GM18873 (cell line): ENCODE results near the gene GGTLC1.

Experiments
- ATAC-seq: cut with Tn5 transposase; IDR thresholded peaks from one replicate; pipeline ENCODE4 v1.9.1; 2021; ENCODE audit warnings: mild to moderate bottlenecking, moderate library complexity, moderate number of reproducible peaks; ENCODE audit not compliant: unreplicated experiment, low FRiP score

The GGTLC1 gene

GRCh38 chr20:23988561-23988960 is at the start of gene GGTLC1:
Gene GGTLC1 (minus strand): TSS chr20:23988779. CDS start chr20:23986611, 2,168 bp downstream.
- no peak for ATAC-seq

- ATAC-seq: no peak
Observed at GRCh38 chr20:24034820-24035219, 46.2 kb upstream of the GGTLC1 start.

- no peak for ATAC-seq
Observed at GRCh38 chr20:24033565-24033964, 45.0 kb upstream of the GGTLC1 start.

- ATAC-seq: no peak
Observed at GRCh38 chr20:24033151-24033550, 44.6 kb upstream of the GGTLC1 start.

- ATAC-seq: no peak
Observed at GRCh38 chr20:24032400-24032898, 43.9 kb upstream of the GGTLC1 start.

GRCh38 chr20:24027229-24027628 is 38.6 kb upstream of the GGTLC1 start:
- peak; percentile 88 for ATAC-seq

GRCh38 chr20:24022621-24023180 is 34.1 kb upstream of the GGTLC1 start:
- no peak for ATAC-seq

- no peak for ATAC-seq
Observed at GRCh38 chr20:24018796-24019195, 30.2 kb upstream of the GGTLC1 start.

- ATAC-seq: no peak
Observed at GRCh38 chr20:24017458-24017755, 28.8 kb upstream of the GGTLC1 start.

- no peak for ATAC-seq
Observed at GRCh38 chr20:24016607-24017457, 28.3 kb upstream of the GGTLC1 start.

- no peak for ATAC-seq
Observed at GRCh38 chr20:24013953-24014352, 25.4 kb upstream of the GGTLC1 start.

- ATAC-seq: no peak
Observed at GRCh38 chr20:24011282-24011681, 22.7 kb upstream of the GGTLC1 start.

GRCh38 chr20:24007758-24008157 is 19.2 kb upstream of the GGTLC1 start:
- ATAC-seq: no peak

- no peak for ATAC-seq
Observed at GRCh38 chr20:24007073-24007595, 18.6 kb upstream of the GGTLC1 start.

- no peak for ATAC-seq
Observed at GRCh38 chr20:24006626-24007025, 18.0 kb upstream of the GGTLC1 start.

- ATAC-seq: no peak
Observed at GRCh38 chr20:24004471-24004870, 15.9 kb upstream of the GGTLC1 start.

- no peak for ATAC-seq
Observed at GRCh38 chr20:24002896-24003295, 14.3 kb upstream of the GGTLC1 start.

GRCh38 chr20:24001712-24002405 is 13.3 kb upstream of the GGTLC1 start:
- no peak for ATAC-seq

- ATAC-seq: no peak
Observed at GRCh38 chr20:23998844-23999243, 10.3 kb upstream of the GGTLC1 start.

- ATAC-seq: no peak
Observed at GRCh38 chr20:23998392-23998791, 9.8 kb upstream of the GGTLC1 start.
